HEK293T (cell line): ENCODE results near the gene ADORA1.

Experiments used
- ARNT ChIP-seq: fragments of 450-650 bp; IDR thresholded peaks from 2 replicates; pipeline ENCODE4 v1.6.1; 2017; ENCODE audit warnings: mild to moderate bottlenecking
- BHLHE40 ChIP-seq: fragments of 450-650 bp; IDR thresholded peaks from 2 replicates; pipeline ENCODE4 v1.6.1; 2016; ENCODE audit warnings: mild to moderate bottlenecking, moderate library complexity, borderline replicate concordance
- CTBP1 ChIP-seq: fragments of 450-650 bp; IDR thresholded peaks from 2 replicates; pipeline ENCODE4 v1.6.1; 2016; ENCODE audit warnings: borderline replicate concordance
- FOXK2 ChIP-seq: fragments of 450-650 bp; IDR thresholded peaks from 2 replicates; pipeline ENCODE4 v1.6.1; 2016; ENCODE audit warnings: mild to moderate bottlenecking
- FOXM1 ChIP-seq: fragments of 450-650 bp; IDR thresholded peaks from 2 replicates; pipeline ENCODE4 v1.6.1; 2017; ENCODE audit warnings: mild to moderate bottlenecking, borderline replicate concordance
- L3MBTL2 ChIP-seq: fragments of 450-650 bp; conservative IDR thresholded peaks from 2 replicates; pipeline ENCODE4 v1.6.1; 2016; ENCODE audit warnings: mild to moderate bottlenecking
- SP1 ChIP-seq: fragments of 450-650 bp; IDR thresholded peaks from 2 replicates; pipeline ENCODE4 v1.6.1; 2017
- SUZ12 ChIP-seq: fragments of 450-650 bp; IDR thresholded peaks from 2 replicates; pipeline ENCODE4 v1.6.1; 2016; ENCODE audit warnings: mild to moderate bottlenecking
- TARDBP ChIP-seq: fragments of 450-650 bp; IDR thresholded peaks from 2 replicates; pipeline ENCODE4 v1.6.1; 2016
- ZNF384 ChIP-seq: fragments of 450-650 bp; IDR thresholded peaks from 2 replicates; pipeline ENCODE4 v1.6.1; 2016
- TF ChIP-seq, protein P1 (sequence below): fragments of 450-650 bp; IDR thresholded peaks from 2 replicates; pipeline ENCODE4 v1.6.1; 2016

DNA sequence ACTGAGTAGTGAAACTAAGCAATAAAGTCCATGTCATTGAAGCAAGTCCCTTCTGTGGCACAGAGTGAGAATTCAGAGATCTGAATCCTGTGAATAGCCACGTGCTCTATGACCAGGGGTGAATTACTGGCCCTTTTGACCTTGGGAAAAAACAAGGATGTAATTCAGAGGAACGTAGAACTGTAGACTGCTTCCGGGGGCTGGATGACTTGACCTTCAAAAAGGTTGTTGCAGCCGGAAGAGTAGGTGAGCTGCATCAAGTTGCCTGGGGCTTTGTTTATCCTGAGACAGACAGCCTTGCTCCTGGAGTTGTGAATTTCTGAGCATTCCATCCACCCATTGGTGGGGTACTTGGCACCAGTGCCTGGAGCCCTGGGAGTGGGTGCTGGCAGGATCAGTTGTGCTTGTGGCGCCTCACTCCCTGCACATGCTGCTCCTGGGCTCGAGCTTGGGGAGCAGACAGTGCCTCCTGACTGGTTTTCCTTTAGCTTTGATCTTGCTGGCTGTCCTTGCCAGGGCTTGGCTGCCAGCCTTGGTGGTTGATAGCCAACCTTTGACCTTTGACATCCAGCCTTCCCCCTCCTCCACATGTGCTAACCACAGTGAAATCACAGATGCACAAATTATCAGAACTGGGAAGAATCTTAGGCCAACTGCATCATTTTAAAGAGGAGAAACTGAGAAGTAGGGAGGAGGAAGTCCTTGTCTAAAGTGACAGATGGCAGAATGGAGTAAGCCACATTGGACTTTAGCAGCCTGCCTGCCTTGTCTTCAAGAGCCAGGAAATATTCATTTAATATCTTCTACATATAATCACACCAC, 25.5 kb upstream of the ADORA1 start:
- TF ChIP-seq, protein P1, sequence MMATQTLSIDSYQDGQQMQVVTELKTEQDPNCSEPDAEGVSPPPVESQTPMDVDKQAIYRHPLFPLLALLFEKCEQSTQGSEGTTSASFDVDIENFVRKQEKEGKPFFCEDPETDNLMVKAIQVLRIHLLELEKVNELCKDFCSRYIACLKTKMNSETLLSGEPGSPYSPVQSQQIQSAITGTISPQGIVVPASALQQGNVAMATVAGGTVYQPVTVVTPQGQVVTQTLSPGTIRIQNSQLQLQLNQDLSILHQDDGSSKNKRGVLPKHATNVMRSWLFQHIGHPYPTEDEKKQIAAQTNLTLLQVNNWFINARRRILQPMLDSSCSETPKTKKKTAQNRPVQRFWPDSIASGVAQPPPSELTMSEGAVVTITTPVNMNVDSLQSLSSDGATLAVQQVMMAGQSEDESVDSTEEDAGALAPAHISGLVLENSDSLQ: no peak
- TF ChIP-seq ARNT (no peak), CTBP1 (no peak), TARDBP (no peak), ZNF384 (no peak), FOXM1 (no peak), SUZ12 (no peak), L3MBTL2 (no peak), FOXK2 (no peak), SP1 (no peak), BHLHE40 (no peak)
